NK-92 treated with Interleukin-12 subunit alpha and Interleukin-12 subunit beta, amount 100 ng/mL, for 24 hours (cell line): ENCODE data around the gene LBX1.

ENCODE experiments used
- DNase-seq: peaks from one replicate; lab custom pipeline; 2025; lab: John Stamatoyannopoulos, UW

LBX1 gene

GRCh38 chr10:101225846-101226421 is 3.3 kb downstream of the LBX1 start:
- no peak for DNase-seq

- DNase-seq: no peak
Measured at GRCh38 chr10:101224910-101225823, 4.1 kb downstream of the LBX1 start.

GRCh38 chr10:101224060-101224909 is 5.0 kb downstream of the LBX1 start:
- DNase-seq: no peak

- DNase-seq: no peak
Measured at GRCh38 chr10:101223274-101224059, 5.8 kb downstream of the LBX1 start.

GRCh38 chr10:101222683-101223273 is 6.5 kb downstream of the LBX1 start:
- no peak for DNase-seq

GRCh38 chr10:101221963-101222531 is 7.2 kb downstream of the LBX1 start:
- no peak for DNase-seq

GRCh38 chr10:101221549-101221948 is 7.7 kb downstream of the LBX1 start:
- DNase-seq: no peak

- no peak for DNase-seq
Measured at GRCh38 chr10:101219946-101220451, 9.3 kb downstream of the LBX1 start.

GRCh38 chr10:101219139-101219945 is 9.9 kb downstream of the LBX1 start:
- no peak for DNase-seq

GRCh38 chr10:101218351-101219138 is 10.7 kb downstream of the LBX1 start:
- no peak for DNase-seq

- no peak for DNase-seq
Measured at GRCh38 chr10:101217450-101218281, 11.6 kb downstream of the LBX1 start.

GRCh38 chr10:101217044-101217425 is 12.2 kb downstream of the LBX1 start:
- no peak for DNase-seq

GRCh38 chr10:101216207-101217043 is 12.8 kb downstream of the LBX1 start:
- no peak for DNase-seq

- DNase-seq: no peak
Measured at GRCh38 chr10:101215397-101216206, 13.7 kb downstream of the LBX1 start.

GRCh38 chr10:101214446-101215396 is 14.5 kb downstream of the LBX1 start:
- peak; percentile 43 for DNase-seq
